Lower lobe of right lung (tissue), 2 donors: ENCODE data around the gene DACH2. TPM values are rescaled to one million over a fixed set of nuclear protein-coding genes. Genes with fewer than 3 reads are reported as not detected.

Source experiments
- ATAC-seq, 2 donors: fragments of 200-7000 bp; cut with Tn5 transposase; one replicate each; pipeline ENCODE4 v1.9.1; 2020 to 2022; ENCODE audit warnings: mild to moderate bottlenecking in 2 of 2, moderate library complexity in 2 of 2
- DNase-seq: peaks from one replicate; pipeline ENCODE4 v3.0.0-alpha.2; 2020
- H3K27ac ChIP-seq: fragments of 200-600 bp; one replicate; pipeline ENCODE4 v1.8.0; 2022
- H3K27me3 ChIP-seq: fragments of 200-600 bp; one replicate; pipeline ENCODE4 v1.8.0; 2022; ENCODE audit warnings: low read depth
- H3K36me3 ChIP-seq: fragments of 200-600 bp; one replicate; pipeline ENCODE4 v1.8.0; 2022; ENCODE audit warnings: mild to moderate bottlenecking
- H3K4me1 ChIP-seq: fragments of 200-600 bp; one replicate; pipeline ENCODE4 v1.8.0; 2022
- H3K4me3 ChIP-seq: fragments of 200-600 bp; one replicate; pipeline ENCODE4 v1.8.0; 2022; ENCODE audit warnings: mild to moderate bottlenecking
- H3K9me3 ChIP-seq: fragments of 200-600 bp; one replicate; pipeline ENCODE4 v1.8.0; 2022
- CTCF ChIP-seq: fragments of 200-600 bp; IDR thresholded peaks from one replicate; pipeline ENCODE4 v1.8.0; 2022; ENCODE audit warnings: antibody characterized with exemption, mild to moderate bottlenecking
- intact Hi-C: fragments of 100-400 bp; cut with DNase I; formaldehyde crosslinking; loops from one replicate; pipeline ENCODE4 v1.11.0; 2022
- total RNA-seq: library from RNA; stranded (reverse); fragmentation: NEBNext Ultra II Directional; extraction: Animal tissue kit (Norgen Biotek cat#: 25700); gene quantifications from one replicate; pipeline ENCODE4 v1.2.1, GENCODE V29; 2021
- donor health status: DM: no; HTN: yes; CAD: no; lungs with severe emphysema.

The DACH2 gene
- total RNA-seq, 1 donor from 2014 or later = not detected

GRCh38 chrX:86830685-86831084, 682.4 kb downstream of the DACH2 start:
- H3K36me3 ChIP-seq = no peaks in the 10 kb centered on the region
- DNase-seq (no peak), ATAC-seq (no peak)
- H3K4me3 ChIP-seq = no peak overlapping the region
- H3K27ac ChIP-seq = no peak overlapping the region
- H3K9me3 ChIP-seq = no peaks in the 10 kb centered on the region
- no peaks in the 10 kb centered on the region for H3K27me3 ChIP-seq
- no peaks in the 10 kb centered on the region for H3K4me1 ChIP-seq
- intact Hi-C loops = no loop called here
- no peak for TF ChIP-seq CTCF

DNA sequence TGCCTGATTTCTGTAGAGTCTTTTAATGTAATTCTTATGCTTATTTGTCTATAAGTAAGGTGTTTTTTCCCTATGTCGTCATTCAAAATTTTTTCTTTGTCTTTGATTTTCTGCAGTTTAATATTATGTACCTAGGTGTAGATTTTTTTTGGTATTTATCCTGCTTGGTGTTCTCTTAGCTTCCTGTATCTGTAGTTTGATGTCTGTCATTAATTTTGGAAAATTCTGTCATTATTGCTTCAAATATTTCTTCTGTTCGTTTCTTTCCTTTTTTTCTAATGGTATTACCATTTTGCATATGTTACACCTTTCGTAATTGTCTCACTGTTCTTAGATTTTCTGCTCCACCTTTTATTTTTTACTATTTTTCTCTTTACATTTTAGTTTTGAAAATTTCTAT, 696.9 kb downstream of the DACH2 start:
- Histone ChIP-seq H3K36me3 (no peaks in the 10 kb centered on the region), H3K27me3 (no peaks in the 10 kb centered on the region), H3K27ac (no peak overlapping the region), H3K4me1 (no peaks in the 10 kb centered on the region), H3K4me3 (no peak overlapping the region), H3K9me3 (no peaks in the 10 kb centered on the region)
- ATAC-seq = no peak
- no peak for TF ChIP-seq CTCF
- no peak for DNase-seq
- intact Hi-C loops = no loop called here

Other genes with a start within 250 kb of the DACH2 start
- gene CHM, start 100.9 kb upstream of the DACH2 start, total RNA-seq = 21.9 TPM